BLaER1 treated with 17β-estradiol and CSF1 and Interleukin-3, amounts not matched to agents 10 nM and 100 nM (cell line): Measurements from ENCODE around the gene DCLRE1A.

Experiments
- H3K27ac ChIP-seq, 11 experiments: shearing (Covaris generic); formaldehyde crosslinking; 2 replicates each; pipeline ENCODE4 v1.8.1; 2022
- H3K27me3 ChIP-seq, 11 experiments: shearing (Covaris generic); formaldehyde crosslinking; 2 replicates each; pipeline ENCODE4 v1.8.1; 2022
- H3K36me3 ChIP-seq, 11 experiments: shearing (Covaris generic); formaldehyde crosslinking; 2 replicates each; pipeline ENCODE4 v1.8.1; 2022
- H3K4me1 ChIP-seq, 10 experiments: shearing (Covaris generic); formaldehyde crosslinking; 2 replicates each; pipeline ENCODE4 v1.8.1; 2022
- H3K4me2 ChIP-seq, 11 experiments: shearing (Covaris generic); formaldehyde crosslinking; 2 replicates each; pipeline ENCODE4 v1.8.1; 2022
- H3K4me3 ChIP-seq, 10 experiments: shearing (Covaris generic); formaldehyde crosslinking; 2 replicates each; pipeline ENCODE4 v1.8.1; 2022
- H3K9ac ChIP-seq, 11 experiments: shearing (Covaris generic); formaldehyde crosslinking; 2 replicates each; pipeline ENCODE4 v1.8.1; 2022
- H3K9me3 ChIP-seq, 11 experiments: shearing (Covaris generic); formaldehyde crosslinking; replicated peaks in 1 of 11; 2 replicates each; pipeline ENCODE4 v1.8.1; 2022
- H4K20me1 ChIP-seq, 11 experiments: shearing (Covaris generic); formaldehyde crosslinking; 2 replicates each; pipeline ENCODE4 v1.8.1; 2022
- Cebpa-rat ChIP-seq, 11 experiments: shearing (Covaris generic); IDR thresholded peaks; 2 replicates each; pipeline ENCODE4 v1.8.1; 2022

The DCLRE1A gene

DNA sequence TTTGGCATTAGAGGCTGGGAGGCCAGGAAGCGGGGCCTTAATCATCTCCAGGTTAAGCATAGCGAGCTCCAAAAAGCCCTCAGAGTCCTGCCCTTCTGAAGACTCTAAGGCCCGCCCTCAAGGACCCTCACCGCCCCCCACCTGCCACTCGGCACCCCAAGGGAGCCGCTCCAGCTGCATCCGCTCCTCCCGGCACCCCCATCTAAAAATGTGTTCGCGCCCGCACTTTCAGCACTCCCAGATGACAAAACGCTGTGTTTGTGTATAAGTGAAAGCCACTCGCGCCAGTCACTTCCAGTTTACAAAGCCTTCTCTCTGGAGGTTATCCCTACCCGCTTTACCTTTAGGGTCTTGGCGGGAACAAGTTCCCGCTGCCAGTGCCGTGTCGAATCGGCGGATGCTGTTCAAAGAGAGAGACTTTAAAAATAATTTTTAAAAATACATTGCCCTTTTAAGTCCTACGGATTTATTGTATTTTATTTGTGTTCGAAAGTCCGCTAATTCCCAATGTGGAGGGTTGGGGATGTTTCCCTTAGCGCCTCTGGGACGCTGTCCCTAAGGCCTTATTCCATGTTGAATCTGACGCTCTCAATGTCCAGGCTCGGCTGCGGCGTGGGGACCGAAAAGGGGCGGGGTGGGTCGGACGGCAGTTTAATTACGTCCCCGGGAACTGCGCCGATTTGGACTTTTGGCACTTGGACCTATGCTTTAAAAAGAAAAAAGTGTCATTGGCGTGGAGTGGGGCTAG lies at the start of gene DCLRE1A, which contains the start of gene NHLRC2:
TSS of gene DCLRE1A (minus strand) at position 70 of the 748 bp plus-strand sequence. CDS start 900 bp downstream, outside the sequence.
TSS of gene NHLRC2 (plus strand) at position 649 of the 748 bp plus-strand sequence. CDS start 212 bp downstream, outside the sequence.
- peaks cover 0 to 24% (median 0%) of the 10 kb centered on the region in 11 experiments; a peak in 4 of 22 replicates for H4K20me1 ChIP-seq
- peaks cover 25 to 62% (median 39%) of the 10 kb centered on the region in 10 experiments for H3K4me1 ChIP-seq
- no peaks in the 10 kb centered on the region for H3K9me3 ChIP-seq
- peak within 1 kb of the TSS; percentile 76 to 96 (median 86) for H3K4me3 ChIP-seq
- TF ChIP-seq Cebpa-rat (IDR thresholded peaks at IDR 0.05), result no peak
- H3K27me3 ChIP-seq, result no peaks in the 10 kb centered on the region
- H3K27ac ChIP-seq, result peak within 1 kb of the TSS; percentile 94 to 99 (median 98)
- peak within 1 kb of the TSS; percentile 86 to 97 (median 95) for H3K4me2 ChIP-seq
- H3K36me3 ChIP-seq, result peaks cover 0 to 13% (median 9%) of the 10 kb centered on the region in 11 experiments; a peak in 20 of 22 replicates
- H3K9ac ChIP-seq, result peak within 1 kb of the TSS; percentile 95 to 99 (median 97)

DNA sequence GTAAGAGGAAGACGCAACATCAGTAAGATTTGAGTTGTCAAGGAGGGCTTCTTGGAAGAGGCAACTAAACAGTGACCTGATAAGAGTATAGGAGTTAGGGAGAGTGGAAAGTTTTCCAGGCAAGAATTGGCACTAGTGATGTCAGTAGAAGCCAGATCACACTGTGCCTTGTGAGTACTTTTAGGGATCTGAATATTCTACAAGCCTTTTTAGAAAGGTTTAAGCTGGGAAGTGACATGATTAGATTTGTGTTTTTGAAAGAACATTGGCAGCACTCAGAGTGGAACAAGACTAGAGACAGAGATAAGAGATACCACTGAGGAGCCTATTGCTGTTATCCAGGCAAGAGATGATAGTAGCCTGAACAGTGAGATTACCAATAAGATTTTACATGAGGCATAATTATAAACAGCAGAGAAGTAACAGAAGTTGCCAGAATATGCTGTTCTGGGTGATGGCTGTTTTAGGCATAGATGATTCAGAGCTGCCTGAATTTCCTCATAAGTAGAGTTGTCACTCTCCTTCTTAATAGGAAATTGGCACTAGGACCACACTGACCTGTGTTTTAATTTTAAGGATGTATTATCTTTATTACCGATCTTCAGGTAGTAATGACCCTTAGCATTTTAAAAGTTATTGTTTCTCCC lies 46.2 kb upstream of the DCLRE1A start:
- Histone ChIP-seq H3K4me3 (no peak overlapping the region), H3K4me1 (peaks cover 0 to 23% (median 10%) of the 10 kb centered on the region in 10 experiments; a peak in 12 of 20 replicates), H3K9ac (no peak overlapping the region), H4K20me1 (no peaks in the 10 kb centered on the region), H3K9me3 (peaks cover 0 to 7% (median 5%) of the 10 kb centered on the region in 11 experiments; a peak in 8 of 22 replicates), H3K27me3 (no peaks in the 10 kb centered on the region), H3K4me2 (no peak overlapping the region), H3K27ac (no peak overlapping the region), H3K36me3 (peaks cover 43 to 85% (median 76%) of the 10 kb centered on the region in 11 experiments)
- TF ChIP-seq Cebpa-rat (IDR thresholded peaks at IDR 0.05), result no peak

DNA sequence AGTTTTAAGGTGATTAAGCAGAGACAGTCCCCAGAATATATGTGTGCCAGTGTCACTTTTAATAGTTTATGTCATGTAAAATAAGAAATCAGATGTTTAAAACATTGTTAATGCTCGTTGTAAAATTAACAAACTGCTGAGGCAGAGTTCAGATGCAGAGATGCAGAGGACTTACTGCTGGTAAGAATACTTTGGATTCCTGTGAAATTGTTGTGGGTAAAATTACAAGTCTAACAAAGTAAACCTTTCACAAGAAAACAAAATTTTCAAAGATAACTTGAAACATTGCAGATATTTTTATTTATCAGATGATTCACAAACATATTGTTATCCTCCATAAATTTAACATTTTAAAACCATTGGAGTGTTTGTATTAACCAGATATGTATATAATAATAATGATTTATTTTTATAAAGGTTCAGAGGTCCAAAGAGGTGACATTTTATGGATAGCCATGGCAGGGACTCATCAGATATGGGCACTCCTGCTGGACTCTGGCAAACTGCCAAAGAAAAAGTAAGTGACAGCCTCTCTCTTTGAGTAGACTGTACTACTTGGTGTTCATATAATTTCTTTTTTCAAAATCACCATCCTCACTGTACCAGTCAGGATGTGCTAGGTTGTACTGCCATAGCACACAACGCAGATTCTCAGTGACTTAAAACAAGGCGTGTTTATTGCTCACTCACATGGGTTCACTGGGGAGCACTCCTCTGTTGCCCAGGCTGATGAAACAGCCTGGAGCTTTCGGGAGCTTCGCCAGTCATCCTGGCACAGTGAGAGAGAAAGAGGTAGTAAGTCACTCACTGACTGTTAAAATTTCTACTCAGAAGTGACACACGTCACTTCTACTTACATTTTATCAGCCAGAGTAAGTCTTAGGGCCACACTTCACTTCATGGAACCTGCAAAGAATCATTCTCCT lies 44.1 kb upstream of the DCLRE1A start:
- Histone ChIP-seq H3K27ac (no peak overlapping the region), H3K9me3 (peaks cover 0 to 8% (median 5%) of the 10 kb centered on the region in 11 experiments; a peak in 8 of 22 replicates), H3K9ac (no peak overlapping the region), H3K4me2 (peak overlapping the region in 2 of 11 experiments; percentile 10 to 39; a peak in 2 of 22 replicates), H3K4me3 (no peak overlapping the region), H3K27me3 (no peaks in the 10 kb centered on the region), H3K36me3 (peaks cover 38 to 84% (median 66%) of the 10 kb centered on the region in 11 experiments), H4K20me1 (no peaks in the 10 kb centered on the region), H3K4me1 (peaks cover 0 to 23% (median 10%) of the 10 kb centered on the region in 10 experiments; a peak in 12 of 20 replicates)
- no peak for TF ChIP-seq Cebpa-rat (IDR thresholded peaks at IDR 0.05)

DNA sequence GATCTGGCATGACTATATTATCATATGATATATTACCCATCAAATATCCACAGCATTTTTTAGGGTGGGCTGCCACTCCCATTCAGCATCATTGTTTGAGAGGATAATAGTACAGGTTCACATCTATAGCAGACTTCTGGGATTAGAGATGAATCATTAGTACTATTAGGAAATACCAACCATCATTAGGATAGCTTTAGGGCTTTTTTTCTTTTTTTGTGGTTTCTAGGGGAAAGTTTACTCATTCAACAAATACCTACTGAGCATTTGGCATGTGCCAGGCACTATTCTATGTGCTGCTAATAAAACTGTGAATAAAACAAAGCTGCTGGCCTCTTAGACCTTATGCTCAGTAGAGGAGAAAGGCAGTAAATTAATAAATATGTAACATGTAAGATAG lies 41.1 kb upstream of the DCLRE1A start:
- H3K4me1 ChIP-seq, result peaks cover 0 to 21% (median 10%) of the 10 kb centered on the region in 10 experiments; a peak in 12 of 20 replicates
- peaks cover 0 to 14% (median 6%) of the 10 kb centered on the region in 11 experiments; a peak in 9 of 22 replicates for H3K9me3 ChIP-seq
- peaks cover 0 to 9% (median 0%) of the 10 kb centered on the region in 11 experiments; a peak in 1 of 22 replicates for H4K20me1 ChIP-seq
- no peak overlapping the region for H3K4me2 ChIP-seq
- H3K36me3 ChIP-seq, result peaks cover 32 to 84% (median 70%) of the 10 kb centered on the region in 11 experiments
- no peaks in the 10 kb centered on the region for H3K27me3 ChIP-seq
- H3K9ac ChIP-seq, result no peak overlapping the region
- H3K27ac ChIP-seq, result no peak overlapping the region
- no peak for TF ChIP-seq Cebpa-rat (IDR thresholded peaks at IDR 0.05)
- H3K4me3 ChIP-seq, result no peak overlapping the region

DNA sequence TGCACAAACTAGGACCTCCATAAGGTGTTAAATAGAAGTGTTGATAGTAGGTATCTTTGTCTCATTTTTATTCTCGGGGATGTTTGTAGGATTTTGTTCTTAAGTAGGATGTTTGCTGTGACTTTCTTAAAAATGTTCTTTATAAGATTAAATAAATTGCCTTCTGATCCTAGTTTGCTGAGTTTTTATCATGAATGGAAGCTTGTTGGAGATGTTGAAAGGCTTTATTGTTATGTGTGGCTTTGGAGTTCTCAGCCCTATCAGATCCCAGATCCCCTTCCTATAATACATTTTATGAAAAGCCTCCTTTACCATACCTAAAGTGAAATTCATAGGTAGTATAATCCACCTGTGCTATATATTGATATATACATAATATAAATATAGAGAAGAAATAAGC lies 40.7 kb upstream of the DCLRE1A start:
- H3K4me1 ChIP-seq, result peaks cover 0 to 17% (median 10%) of the 10 kb centered on the region in 10 experiments; a peak in 12 of 20 replicates
- no peak overlapping the region for H3K9ac ChIP-seq
- peaks cover 0 to 9% (median 0%) of the 10 kb centered on the region in 11 experiments; a peak in 1 of 22 replicates for H4K20me1 ChIP-seq
- H3K4me3 ChIP-seq, result no peak overlapping the region
- H3K27ac ChIP-seq, result no peak overlapping the region
- no peak overlapping the region for H3K4me2 ChIP-seq
- no peak for TF ChIP-seq Cebpa-rat (IDR thresholded peaks at IDR 0.05)
- peaks cover 0 to 18% (median 7%) of the 10 kb centered on the region in 11 experiments; a peak in 9 of 22 replicates for H3K9me3 ChIP-seq
- H3K36me3 ChIP-seq, result peaks cover 36 to 84% (median 70%) of the 10 kb centered on the region in 11 experiments
- no peaks in the 10 kb centered on the region for H3K27me3 ChIP-seq

DNA sequence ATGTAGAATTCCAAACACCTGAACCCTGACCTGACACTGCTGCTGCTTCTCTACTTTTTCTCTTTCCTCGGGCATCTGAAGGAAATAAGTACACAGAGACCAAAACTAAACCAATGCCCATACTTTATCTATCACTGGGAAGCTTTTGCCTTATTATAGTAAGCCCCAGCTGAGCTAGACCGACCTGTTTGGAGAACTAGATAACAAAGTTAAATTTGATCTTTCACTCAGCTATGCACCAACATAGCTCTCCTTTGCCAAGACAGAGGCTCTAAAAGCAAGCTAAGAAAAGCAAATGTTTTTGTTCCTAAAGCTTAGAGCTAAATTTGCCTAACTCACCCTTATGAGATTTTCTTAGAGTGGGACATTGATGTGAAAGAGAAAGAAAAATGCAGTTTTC lies 39.7 kb upstream of the DCLRE1A start:
- Histone ChIP-seq H3K4me2 (no peak overlapping the region), H3K36me3 (peaks cover 35 to 84% (median 67%) of the 10 kb centered on the region in 11 experiments), H3K4me1 (peaks cover 0 to 7% (median 4%) of the 10 kb centered on the region in 10 experiments; a peak in 12 of 20 replicates), H4K20me1 (peaks cover 0 to 9% (median 0%) of the 10 kb centered on the region in 11 experiments; a peak in 1 of 22 replicates), H3K27ac (no peak overlapping the region), H3K27me3 (no peaks in the 10 kb centered on the region), H3K9ac (no peak overlapping the region), H3K4me3 (no peak overlapping the region), H3K9me3 (peaks cover 0 to 19% (median 7%) of the 10 kb centered on the region in 11 experiments; a peak in 9 of 22 replicates)
- TF ChIP-seq Cebpa-rat (IDR thresholded peaks at IDR 0.05), result no peak

DNA sequence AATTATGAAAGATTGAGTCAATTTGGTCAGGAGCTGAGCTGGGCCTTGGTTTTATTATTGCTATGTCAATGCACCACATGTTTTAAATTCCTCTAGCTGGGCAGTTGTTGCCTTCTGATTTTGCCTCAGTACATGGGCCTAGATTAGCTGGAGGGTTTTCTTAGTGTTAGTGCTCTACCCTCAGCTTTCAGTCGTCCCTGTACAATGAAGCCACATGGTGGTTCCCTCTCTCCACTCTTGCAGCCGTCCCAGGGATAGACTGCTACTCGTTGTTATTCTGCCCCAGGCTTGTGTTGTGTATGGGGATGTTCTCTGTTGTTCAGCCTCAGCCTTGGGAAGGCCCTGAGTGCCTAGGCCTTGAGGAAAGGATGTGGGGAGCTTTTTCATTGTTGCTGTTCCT lies 37.6 kb upstream of the DCLRE1A start:
- no peak for TF ChIP-seq Cebpa-rat (IDR thresholded peaks at IDR 0.05)
- H3K9me3 ChIP-seq, result peaks cover 0 to 19% (median 13%) of the 10 kb centered on the region in 11 experiments; a peak in 11 of 22 replicates
- no peak overlapping the region for H3K27ac ChIP-seq
- H3K4me1 ChIP-seq, result no peaks in the 10 kb centered on the region
- H3K4me3 ChIP-seq, result no peak overlapping the region
- no peaks in the 10 kb centered on the region for H3K27me3 ChIP-seq
- H4K20me1 ChIP-seq, result peaks cover 0 to 9% (median 0%) of the 10 kb centered on the region in 11 experiments; a peak in 1 of 22 replicates
- no peak overlapping the region for H3K9ac ChIP-seq
- peaks cover 46 to 93% (median 76%) of the 10 kb centered on the region in 11 experiments for H3K36me3 ChIP-seq
- no peak overlapping the region for H3K4me2 ChIP-seq

DNA sequence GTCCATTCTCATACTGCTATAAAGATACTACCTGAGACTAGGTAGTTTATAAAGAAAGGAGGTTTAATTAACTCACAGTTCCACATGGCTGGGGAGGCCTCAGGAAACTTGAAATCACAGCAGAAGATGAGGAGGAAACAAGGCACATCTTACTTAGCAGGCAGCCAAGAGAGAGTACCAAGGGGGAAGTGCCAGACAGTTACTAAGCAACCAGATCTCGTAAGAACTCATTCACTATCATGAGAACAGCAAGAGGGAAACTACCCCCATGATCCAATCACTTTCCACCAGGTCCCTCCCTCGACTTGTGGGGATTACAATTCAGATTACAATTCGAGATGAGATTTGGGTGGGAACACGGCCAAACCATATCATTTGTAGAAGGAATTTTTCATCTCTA lies 36.9 kb upstream of the DCLRE1A start:
- Histone ChIP-seq H3K27me3 (no peaks in the 10 kb centered on the region), H3K9ac (no peak overlapping the region), H3K4me1 (no peaks in the 10 kb centered on the region), H3K4me3 (no peak overlapping the region), H4K20me1 (peaks cover 0 to 9% (median 0%) of the 10 kb centered on the region in 11 experiments; a peak in 1 of 22 replicates), H3K9me3 (peaks cover 0 to 21% (median 14%) of the 10 kb centered on the region in 11 experiments; a peak in 12 of 22 replicates), H3K4me2 (no peak overlapping the region), H3K36me3 (peaks cover 51 to 99% (median 83%) of the 10 kb centered on the region in 11 experiments), H3K27ac (no peak overlapping the region)
- no peak for TF ChIP-seq Cebpa-rat (IDR thresholded peaks at IDR 0.05)
